GM19240 (cell line): ENCODE measurements around the gene OPHN1.
"Not testable (repeated sequence)": the region's sequence is repeated elsewhere in the genome, so short reads cannot be mapped to it uniquely, and the experiment has no call there.

Source experiments
- DNase-seq: peaks from one replicate; pipeline ENCODE4 v3.0.0; 2011; ENCODE audit warnings: low spot score; ENCODE audit not compliant: insufficient read length

Gene OPHN1

GRCh38 chrX:68365341-68365740 is 68.0 kb downstream of the OPHN1 start:
- no peak for DNase-seq

DNA sequence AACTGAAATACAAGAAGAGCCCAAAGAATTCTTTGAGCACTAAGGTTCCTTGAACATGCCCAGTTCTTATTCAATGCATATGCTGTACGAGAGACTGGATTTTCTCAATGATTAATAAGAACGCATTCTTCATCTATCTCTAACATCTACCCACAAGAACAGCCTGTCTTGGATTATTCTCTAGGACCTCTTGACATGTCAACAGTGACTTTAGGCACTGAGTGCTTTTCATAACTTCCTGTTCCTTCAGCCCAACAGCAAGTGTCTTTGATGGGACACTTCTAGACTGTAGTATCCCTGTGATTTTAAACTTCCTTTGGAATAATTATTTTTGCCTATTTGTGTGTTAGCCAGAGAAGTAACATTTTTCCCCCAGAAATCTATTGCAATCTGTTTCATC is 69.3 kb downstream of the OPHN1 start:
- DNase-seq: no peak

- no peak for DNase-seq
Measured at GRCh38 chrX:68358679-68359078, 74.6 kb downstream of the OPHN1 start.

- no peak for DNase-seq
Measured at GRCh38 chrX:68355629-68355920, 77.7 kb downstream of the OPHN1 start.

DNA sequence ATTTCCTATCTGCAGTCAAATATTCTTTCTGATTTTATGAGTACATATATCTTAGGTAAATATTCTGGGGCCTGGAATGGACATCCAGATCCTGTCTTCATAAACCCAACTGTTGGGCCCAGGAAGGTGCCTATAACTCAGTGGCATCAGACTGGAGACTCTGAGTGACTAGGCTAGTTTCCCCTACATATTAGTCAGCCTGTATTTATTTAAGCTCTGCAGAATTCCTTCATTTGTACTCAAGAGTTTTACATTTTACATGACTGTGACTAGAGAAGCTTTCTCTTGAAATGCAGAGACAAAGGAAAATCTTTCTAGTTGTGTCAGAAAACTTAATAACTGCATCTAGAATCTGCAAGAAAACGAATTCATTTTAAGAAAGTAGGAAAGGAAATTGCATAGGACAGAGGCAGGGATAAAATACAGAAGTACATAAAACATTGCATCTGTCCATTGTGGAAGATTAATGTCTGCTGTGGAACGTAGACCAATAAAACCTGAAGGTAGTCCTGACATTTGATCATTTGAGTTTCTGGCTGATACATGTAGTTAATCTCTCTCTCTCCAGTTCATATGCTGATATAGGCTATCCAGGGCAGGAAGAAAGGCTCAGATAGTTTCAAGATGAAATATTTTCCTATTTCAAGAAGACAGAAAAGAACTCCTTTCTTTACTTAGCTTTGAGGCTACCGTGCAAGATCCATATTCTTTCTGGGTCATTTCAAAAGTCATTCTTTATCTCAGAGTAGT is 78.2 kb downstream of the OPHN1 start:
- DNase-seq: no peak

GRCh38 chrX:68345025-68345424 is 88.3 kb downstream of the OPHN1 start:
- no peak for DNase-seq

- no peak for DNase-seq
Measured at GRCh38 chrX:68343551-68343950, 89.7 kb downstream of the OPHN1 start.

DNA sequence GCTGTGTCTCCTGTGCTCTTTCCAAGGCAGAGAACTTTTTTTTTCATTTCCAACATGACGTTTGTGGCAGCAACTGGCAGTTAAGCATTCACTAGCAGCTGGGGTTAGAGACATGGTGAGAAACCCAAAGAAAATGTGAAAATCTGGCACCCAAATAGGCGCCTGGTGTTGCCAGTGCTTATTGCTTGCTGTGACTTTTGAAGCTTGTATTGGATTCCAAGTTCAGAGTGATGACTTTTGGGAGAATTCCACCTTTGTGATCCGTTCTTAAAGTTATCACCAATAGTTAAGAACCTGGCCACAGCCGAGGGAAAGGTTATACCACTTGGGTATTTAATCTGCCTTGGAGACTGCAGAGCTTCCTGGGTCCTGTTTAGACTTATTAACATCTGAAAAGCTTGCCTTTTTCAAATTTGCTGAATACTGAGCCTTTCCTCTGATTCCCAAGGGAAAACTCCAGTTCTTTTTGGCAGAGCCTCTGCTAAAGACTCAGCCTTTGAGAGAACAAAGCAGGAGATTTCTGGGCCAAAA is 101.0 kb downstream of the OPHN1 start:
- DNase-seq: no peak

GRCh38 chrX:68326841-68327240 is 106.5 kb downstream of the OPHN1 start:
- not testable (repeated sequence) for DNase-seq

GRCh38 chrX:68307769-68308168 is 125.5 kb downstream of the OPHN1 start:
- no peak for DNase-seq

DNA sequence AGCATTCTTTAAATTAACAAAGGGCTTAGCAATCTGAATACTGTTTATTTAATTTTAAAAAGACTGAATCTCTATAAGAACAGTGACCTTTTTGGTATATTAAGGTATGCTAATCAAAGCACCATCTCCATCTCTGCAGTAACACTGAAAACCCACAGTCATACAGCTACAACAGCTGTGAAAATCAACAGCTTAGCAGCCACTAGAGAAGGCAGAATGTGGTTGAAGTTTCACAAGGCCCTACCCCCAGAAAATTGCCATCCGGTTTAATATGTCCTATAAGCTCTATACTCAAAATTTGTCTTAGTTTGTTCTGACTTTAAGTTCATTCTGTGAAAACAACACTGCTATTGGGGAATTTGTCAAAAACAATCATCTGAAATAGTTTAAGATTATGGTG is 128.7 kb downstream of the OPHN1 start:
- no peak for DNase-seq

DNA sequence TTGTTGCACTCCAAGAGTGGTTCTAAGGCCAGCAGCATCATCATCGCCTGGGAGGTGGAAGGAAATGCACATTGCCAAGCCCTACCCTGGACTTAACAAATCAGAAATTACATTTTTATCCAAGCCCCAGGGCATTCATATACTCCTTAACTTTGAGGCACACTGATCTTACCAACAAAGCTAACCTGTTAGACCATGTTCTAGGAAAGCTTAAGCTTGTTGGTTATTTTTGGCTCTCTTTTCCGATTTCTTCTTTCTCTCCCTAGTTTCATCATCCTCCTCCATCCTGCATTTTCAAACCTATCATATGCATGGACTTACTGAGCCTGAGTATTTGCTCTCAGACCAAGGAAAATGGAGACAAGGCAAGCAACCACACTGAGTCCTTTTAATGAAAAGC is 133.4 kb downstream of the OPHN1 start:
- no peak for DNase-seq

DNA sequence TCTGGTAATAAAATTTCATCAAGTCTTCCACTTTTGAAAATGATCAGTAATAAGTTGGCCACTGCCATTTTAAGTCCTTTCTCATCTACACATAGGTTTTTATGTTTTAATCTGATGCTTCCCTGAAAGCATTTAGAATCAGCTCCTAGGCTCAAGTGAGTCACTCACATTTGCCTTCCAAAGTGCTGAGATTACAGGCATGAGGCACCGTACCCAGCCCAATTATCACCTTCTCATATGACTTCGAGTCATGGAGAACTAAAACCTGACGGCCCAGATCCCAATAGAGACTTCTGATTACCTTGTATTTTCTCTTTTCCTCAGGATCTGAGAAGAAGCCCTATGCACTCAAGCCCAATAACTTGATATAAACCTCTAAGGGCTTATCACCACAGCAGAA is 140.8 kb downstream of the OPHN1 start:
- DNase-seq: no peak

DNA sequence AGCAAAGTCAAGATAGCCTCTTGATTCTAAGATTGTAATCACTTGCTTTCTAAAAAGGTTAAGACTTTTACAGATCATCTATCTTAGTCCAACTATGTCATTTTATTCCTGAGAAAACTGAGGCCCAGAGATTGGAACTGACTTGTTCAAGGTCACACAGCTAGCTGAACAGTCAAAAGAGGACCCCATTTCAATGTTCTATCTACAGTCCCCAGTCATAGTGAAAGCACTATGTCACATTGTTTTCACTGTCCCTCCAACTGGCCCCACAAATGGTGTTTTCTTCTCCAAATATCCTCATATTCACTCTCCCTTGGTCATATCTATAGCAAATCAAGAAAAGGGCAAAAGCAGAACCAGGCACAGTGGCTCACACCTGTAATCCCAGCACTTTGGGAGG is 145.2 kb downstream of the OPHN1 start:
- no peak for DNase-seq

DNA sequence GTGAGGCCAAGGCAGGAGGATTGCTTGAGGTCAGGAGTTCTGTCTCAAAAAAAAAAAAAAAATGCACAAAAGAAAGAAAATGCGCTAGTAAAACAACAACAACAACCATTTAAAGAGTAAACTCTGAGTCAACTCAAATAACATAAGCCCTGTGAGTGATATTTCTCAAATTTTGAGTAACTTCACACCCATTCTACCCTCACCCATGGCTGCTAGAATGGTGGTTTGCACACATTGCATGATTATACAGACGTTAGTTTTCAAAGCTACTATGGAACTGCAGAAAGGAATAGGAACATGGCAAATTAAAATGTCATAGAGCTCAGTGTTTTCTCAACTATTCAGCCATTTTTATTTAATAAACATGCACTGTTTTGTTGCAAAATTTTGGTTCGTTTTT is 145.9 kb downstream of the OPHN1 start:
- no peak for DNase-seq

- no peak for DNase-seq
Measured at GRCh38 chrX:68286980-68287379, 146.3 kb downstream of the OPHN1 start.

DNA sequence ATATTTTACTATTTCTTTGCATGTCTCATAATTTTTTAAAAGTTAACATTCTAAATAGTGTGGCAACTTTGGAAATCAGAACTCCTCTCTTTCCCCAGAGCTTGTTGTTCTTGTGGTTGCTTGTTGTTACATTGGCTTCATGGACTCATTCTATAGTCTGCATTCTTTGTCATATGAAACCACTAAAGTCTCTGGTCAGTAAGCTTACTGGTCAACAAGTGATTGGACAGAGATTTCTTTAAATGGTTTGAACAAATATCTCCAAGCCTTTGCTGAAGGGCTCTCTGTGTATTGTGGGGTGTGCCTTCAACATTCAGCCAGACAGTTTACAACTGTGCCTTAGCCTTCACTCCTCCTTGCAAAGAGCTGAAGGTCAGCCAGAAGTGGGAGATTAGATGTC is 147.2 kb downstream of the OPHN1 start:
- DNase-seq: no peak

DNA sequence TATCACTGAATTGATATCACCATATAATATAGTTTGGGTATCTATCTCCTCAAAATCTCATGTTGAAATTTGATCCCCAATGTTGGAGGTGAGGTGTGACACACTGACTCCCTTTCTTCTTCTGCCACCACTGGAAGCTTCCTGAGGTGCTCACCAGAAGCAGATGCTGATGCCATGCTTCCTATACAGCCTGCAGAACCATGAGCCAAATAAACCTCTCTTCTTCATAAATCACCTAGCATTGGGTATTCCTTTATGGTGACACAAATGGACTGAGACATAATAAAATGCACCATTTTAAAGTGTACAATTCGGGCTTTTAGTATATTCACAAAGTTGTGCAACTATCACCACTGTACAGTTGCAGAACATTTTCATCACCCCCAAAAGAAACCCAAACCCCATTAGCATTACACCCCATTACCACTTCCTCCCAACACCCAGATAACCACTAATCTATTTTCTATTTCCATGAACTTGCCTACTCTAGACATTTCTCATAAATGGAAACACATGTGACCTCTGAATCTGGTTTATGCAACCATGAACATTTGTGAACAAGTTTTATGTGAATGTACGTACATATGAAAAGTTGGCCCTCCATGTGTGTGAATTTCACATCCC is 148.9 kb downstream of the OPHN1 start:
- no peak for DNase-seq

GRCh38 chrX:68273887-68274286 is 159.4 kb downstream of the OPHN1 start:
- DNase-seq: no peak

GRCh38 chrX:68264793-68265192 is 168.5 kb downstream of the OPHN1 start:
- DNase-seq: not testable (repeated sequence)

DNA sequence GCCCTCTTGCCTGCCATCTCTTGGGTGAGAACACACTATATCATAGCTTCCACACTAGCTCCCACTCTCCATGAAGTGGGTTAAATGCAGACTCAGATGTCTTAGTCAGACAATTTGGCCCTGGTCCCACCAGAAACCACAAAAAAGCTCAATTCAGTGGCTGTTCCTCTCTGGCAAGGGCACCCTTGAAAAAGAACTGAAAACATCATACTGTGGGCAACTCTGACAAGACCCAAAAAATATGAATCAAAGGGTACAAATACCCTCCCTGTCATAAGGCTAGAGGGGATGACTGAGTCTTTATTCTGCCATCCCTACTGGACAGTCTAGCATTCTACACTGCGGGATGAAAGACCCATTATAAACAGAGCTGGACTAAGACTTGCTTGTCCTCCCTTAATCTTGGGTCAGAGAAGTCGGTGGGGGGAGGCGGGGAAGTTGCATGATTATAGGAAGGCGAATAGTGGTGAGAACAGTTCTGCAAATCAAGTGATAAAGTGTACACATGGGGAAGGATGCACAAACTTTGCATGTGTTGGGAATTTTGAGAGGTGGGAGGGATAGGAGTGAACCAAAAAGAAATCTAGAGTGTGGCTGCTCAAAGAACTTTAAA is 172.1 kb downstream of the OPHN1 start:
- DNase-seq: no peak

- no peak for DNase-seq
Measured at GRCh38 chrX:68256990-68257389, 176.3 kb downstream of the OPHN1 start.
